Dendritic cell treated with granulocyte-macrophage colony-stimulating factor and Interleukin-4, amounts not matched to agents 40 ng/mL and 50 ng/mL, for 4 days (primary cell): Measurements from ENCODE around the gene UBAC2.

Experiments used
- H3K27ac Mint-ChIP-seq: one replicate; pipeline ENCODE4 v1.8.0; 2022; ENCODE audit warnings: mild to moderate bottlenecking, mixed read lengths
- H3K27me3 Mint-ChIP-seq: one replicate; pipeline ENCODE4 v1.8.0; 2022; ENCODE audit warnings: mild to moderate bottlenecking, mixed read lengths
- H3K36me3 Mint-ChIP-seq: one replicate; pipeline ENCODE4 v1.8.0; 2022; ENCODE audit warnings: low read depth, mixed read lengths
- H3K4me1 Mint-ChIP-seq: one replicate; pipeline ENCODE4 v1.8.0; 2022; ENCODE audit warnings: low read depth, mixed read lengths
- H3K4me3 Mint-ChIP-seq: one replicate; pipeline ENCODE4 v1.8.0; 2022; ENCODE audit warnings: mild to moderate bottlenecking, moderate library complexity, mixed read lengths
- H3K9me3 Mint-ChIP-seq: one replicate; pipeline ENCODE4 v1.8.0; 2022; ENCODE audit warnings: mixed read lengths
- intact Hi-C: fragments of 100-400 bp; cut with micrococcal nuclease; formaldehyde crosslinking; loops from one replicate; pipeline ENCODE4 v1.15.0; 2022

Gene UBAC2

GRCh38 chr13:99281811-99282263 is 81.2 kb downstream of the UBAC2 start:
- peak overlapping the region; percentile 40 for H3K4me3 Mint-ChIP-seq
- intact Hi-C loops, result loop anchor here (2.0 to 5.0 kb wide), 2 partner anchors 31 to 220 kb away; partner anchors contain the start of gene TM9SF2
- peaks cover 81% of the 10 kb centered on the region for H3K4me1 Mint-ChIP-seq
- H3K27me3 Mint-ChIP-seq, result no peaks in the 10 kb centered on the region
- no peaks in the 10 kb centered on the region for H3K9me3 Mint-ChIP-seq
- H3K36me3 Mint-ChIP-seq, result peaks cover 33% of the 10 kb centered on the region
- H3K27ac Mint-ChIP-seq, result peak overlapping the region; percentile 96

DNA sequence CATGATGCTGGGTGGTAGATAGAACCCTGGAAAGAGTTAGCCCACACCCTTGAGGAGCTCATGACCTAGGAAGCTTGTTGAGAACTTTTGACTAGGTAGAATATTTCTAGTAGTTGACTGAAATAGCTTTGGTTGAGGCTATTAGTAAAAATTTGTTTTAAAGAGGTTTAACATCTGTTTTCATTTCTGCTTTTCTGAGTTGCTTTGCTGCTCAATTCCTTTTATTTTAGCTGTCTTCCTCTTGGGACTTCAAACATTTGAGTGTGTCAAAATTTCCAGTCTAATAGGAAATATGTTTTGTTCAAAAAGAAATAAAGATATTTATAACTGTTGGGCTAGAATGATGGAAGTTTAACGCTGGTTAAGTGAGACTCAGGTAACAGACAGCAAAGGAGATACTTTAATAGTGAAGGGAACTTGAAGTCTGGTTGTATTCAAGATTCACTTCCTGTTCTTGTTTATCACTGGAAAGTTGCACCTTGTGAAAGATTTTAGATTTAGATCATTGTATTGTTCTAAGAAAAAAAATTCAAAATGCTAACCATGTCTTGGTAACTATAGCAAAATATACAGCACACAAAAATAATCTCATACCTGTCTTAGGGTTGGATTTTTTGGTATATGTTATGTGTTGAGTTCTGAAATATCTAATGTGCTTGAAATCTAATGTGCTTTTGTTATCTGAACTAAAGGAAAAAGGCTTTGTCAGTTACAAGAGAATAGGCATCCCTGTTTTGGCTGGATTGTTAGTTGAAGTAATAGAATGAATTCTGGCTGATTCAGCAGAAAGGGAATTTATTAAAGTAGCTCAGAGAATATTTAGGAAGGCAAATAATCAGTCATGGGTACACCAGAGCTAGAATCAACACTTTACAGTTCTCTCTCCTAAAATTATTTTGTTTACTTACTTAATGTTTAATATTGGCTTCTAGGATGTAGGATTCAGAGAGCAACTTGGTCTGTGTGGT is 81.9 kb downstream of the UBAC2 start:
- Mint-ChIP-seq H3K27me3 (no peaks in the 10 kb centered on the region), H3K36me3 (peaks cover 31% of the 10 kb centered on the region), H3K27ac (peak overlapping the region; percentile 96), H3K9me3 (no peaks in the 10 kb centered on the region), H3K4me1 (peaks cover 83% of the 10 kb centered on the region), H3K4me3 (peak overlapping the region; percentile 9)
- intact Hi-C loops, result loop anchor here (5.0 kb wide), 1 partner anchor 220 kb away; the partner anchor contains the start of gene TM9SF2

GRCh38 chr13:99285432-99286182 is 85.0 kb downstream of the UBAC2 start:
- H3K36me3 Mint-ChIP-seq, result peaks cover 18% of the 10 kb centered on the region
- peak overlapping the region; percentile 34 for H3K27ac Mint-ChIP-seq
- no peaks in the 10 kb centered on the region for H3K9me3 Mint-ChIP-seq
- peaks cover 82% of the 10 kb centered on the region for H3K4me1 Mint-ChIP-seq
- intact Hi-C loops, result no loop called here
- no peaks in the 10 kb centered on the region for H3K27me3 Mint-ChIP-seq
- H3K4me3 Mint-ChIP-seq, result no peak overlapping the region

DNA sequence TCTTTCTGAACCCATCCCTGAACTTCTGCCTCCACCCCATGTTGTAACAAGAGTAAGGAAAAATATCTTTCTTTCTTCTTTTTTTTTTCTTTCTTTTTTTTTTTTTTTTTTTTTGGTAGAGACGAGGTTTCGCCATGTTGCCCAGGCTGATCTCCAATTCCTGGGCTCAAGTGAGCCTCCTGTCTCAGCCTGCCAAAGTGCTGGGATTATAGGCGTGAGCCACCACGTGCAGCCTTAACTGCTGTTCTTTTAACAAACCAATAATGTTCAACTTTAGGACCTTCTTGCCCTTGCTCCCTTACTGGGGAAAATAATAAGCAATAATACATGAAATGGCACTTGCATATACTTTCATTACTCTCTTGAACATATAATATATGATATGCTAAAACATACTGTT is 86.9 kb downstream of the UBAC2 start:
- H3K9me3 Mint-ChIP-seq, result no peaks in the 10 kb centered on the region
- H3K36me3 Mint-ChIP-seq, result peaks cover 26% of the 10 kb centered on the region
- intact Hi-C loops, result no loop called here
- no peak overlapping the region for H3K4me3 Mint-ChIP-seq
- peak overlapping the region; percentile 67 for H3K27ac Mint-ChIP-seq
- H3K27me3 Mint-ChIP-seq, result no peaks in the 10 kb centered on the region
- H3K4me1 Mint-ChIP-seq, result peaks cover 69% of the 10 kb centered on the region

DNA sequence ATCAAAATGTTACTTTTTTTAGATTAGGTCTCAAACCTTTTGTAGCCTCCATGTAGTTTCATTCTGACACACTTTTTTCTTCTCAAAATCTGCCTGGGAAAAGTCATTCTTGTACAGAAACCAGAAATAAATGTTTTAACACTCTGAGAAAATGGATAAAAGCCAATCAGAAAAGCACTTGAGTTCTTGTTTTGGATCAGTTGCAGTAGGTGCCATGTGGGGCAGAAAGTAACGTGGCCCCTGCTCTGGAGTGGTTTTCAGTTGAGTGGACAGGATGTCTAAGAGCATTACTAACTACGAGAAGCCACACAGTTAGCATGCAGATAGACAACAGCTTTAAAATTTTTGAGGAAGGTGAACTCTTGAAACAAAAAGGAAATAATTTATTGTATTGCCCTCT is 87.4 kb downstream of the UBAC2 start:
- Mint-ChIP-seq H3K27ac (peak overlapping the region; percentile 67), H3K36me3 (peaks cover 31% of the 10 kb centered on the region), H3K27me3 (no peaks in the 10 kb centered on the region), H3K4me1 (peaks cover 68% of the 10 kb centered on the region), H3K4me3 (no peak overlapping the region), H3K9me3 (no peaks in the 10 kb centered on the region)
- intact Hi-C loops, result no loop called here

GRCh38 chr13:99289271-99289670 is 88.6 kb downstream of the UBAC2 start:
- Mint-ChIP-seq H3K9me3 (no peaks in the 10 kb centered on the region), H3K36me3 (peaks cover 42% of the 10 kb centered on the region), H3K27me3 (no peaks in the 10 kb centered on the region), H3K4me1 (peaks cover 70% of the 10 kb centered on the region), H3K27ac (peak overlapping the region; percentile 67), H3K4me3 (no peak overlapping the region)
- intact Hi-C loops, result no loop called here

DNA sequence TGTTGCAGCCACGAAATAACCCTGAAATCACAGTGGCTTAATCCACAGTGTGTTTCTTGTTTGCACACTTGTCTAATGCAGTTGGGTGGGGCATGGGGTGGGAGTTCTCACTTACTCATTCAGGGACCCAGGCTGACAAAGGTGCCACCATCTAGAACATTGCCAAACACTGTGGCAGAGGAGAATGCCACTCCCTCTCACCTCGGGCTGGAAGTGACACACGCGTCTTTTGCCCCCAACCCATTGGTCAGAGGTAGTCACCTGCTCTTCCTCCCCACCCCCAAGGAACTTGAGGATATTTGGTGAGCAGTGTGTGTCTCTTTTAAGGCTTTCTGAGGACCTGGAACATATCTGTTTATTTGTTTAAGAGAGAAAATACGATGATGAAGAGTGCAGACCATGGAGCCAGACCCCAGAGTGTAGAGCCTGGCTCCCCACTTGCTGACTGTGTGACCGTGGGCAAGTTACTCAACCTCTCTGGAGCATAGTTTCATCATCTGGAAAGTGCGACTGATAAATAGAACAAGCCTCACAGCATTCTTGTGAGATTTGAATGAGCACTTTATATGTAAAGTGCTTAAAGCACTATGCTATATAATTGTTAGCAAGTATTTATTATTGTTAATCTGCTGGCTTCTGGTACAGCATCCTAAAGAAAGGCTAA is 89.2 kb downstream of the UBAC2 start:
- Mint-ChIP-seq H3K27me3 (no peaks in the 10 kb centered on the region), H3K4me1 (peaks cover 69% of the 10 kb centered on the region), H3K36me3 (peaks cover 45% of the 10 kb centered on the region), H3K27ac (peak overlapping the region; percentile 67), H3K9me3 (no peaks in the 10 kb centered on the region), H3K4me3 (no peak overlapping the region)
- intact Hi-C loops, result no loop called here

- intact Hi-C loops, result no loop called here
- H3K9me3 Mint-ChIP-seq, result no peaks in the 10 kb centered on the region
- H3K4me3 Mint-ChIP-seq, result no peak overlapping the region
- peak overlapping the region; percentile 67 for H3K27ac Mint-ChIP-seq
- H3K4me1 Mint-ChIP-seq, result peaks cover 71% of the 10 kb centered on the region
- H3K27me3 Mint-ChIP-seq, result no peaks in the 10 kb centered on the region
- H3K36me3 Mint-ChIP-seq, result peaks cover 56% of the 10 kb centered on the region
Measured at GRCh38 chr13:99290894-99291293, 90.2 kb downstream of the UBAC2 start.

DNA sequence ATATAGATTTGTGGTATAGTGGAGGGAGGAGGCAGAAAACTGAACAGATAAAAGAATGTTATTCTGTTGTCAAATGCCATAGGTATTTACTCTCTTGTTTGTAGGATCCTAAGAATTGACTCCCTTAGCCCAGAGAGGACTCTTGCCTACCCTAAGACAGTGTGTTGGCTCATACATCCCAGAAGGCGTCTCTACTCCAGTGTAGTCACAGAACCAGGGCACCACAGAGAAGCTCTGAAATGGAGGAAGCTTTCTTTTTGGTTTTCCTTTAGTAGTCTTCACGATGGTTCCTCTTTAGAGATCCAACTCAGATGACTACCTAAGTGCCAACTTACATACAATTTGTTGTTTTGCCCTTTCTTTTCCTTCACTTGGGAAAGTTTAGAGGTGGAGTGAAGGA is 92.5 kb downstream of the UBAC2 start:
- H3K36me3 Mint-ChIP-seq, result peaks cover 70% of the 10 kb centered on the region
- H3K4me1 Mint-ChIP-seq, result peaks cover 71% of the 10 kb centered on the region
- H3K27ac Mint-ChIP-seq, result peak overlapping the region; percentile 70
- H3K9me3 Mint-ChIP-seq, result no peaks in the 10 kb centered on the region
- H3K27me3 Mint-ChIP-seq, result no peaks in the 10 kb centered on the region
- intact Hi-C loops, result no loop called here
- H3K4me3 Mint-ChIP-seq, result no peak overlapping the region

- Mint-ChIP-seq H3K4me3 (no peak overlapping the region), H3K9me3 (no peaks in the 10 kb centered on the region), H3K36me3 (peaks cover 74% of the 10 kb centered on the region), H3K4me1 (peaks cover 72% of the 10 kb centered on the region), H3K27me3 (no peaks in the 10 kb centered on the region), H3K27ac (no peak overlapping the region)
- intact Hi-C loops, result no loop called here
Measured at GRCh38 chr13:99294198-99294597, 93.5 kb downstream of the UBAC2 start.

- intact Hi-C loops, result no loop called here
- Mint-ChIP-seq H3K4me3 (no peak overlapping the region), H3K27ac (peak overlapping the region; percentile 93), H3K36me3 (peaks cover 77% of the 10 kb centered on the region), H3K4me1 (peaks cover 72% of the 10 kb centered on the region), H3K9me3 (no peaks in the 10 kb centered on the region), H3K27me3 (no peaks in the 10 kb centered on the region)
Measured at GRCh38 chr13:99294958-99295357, 94.3 kb downstream of the UBAC2 start.

- Mint-ChIP-seq H3K4me3 (peak overlapping the region; percentile 26), H3K27ac (peak overlapping the region; percentile 93), H3K4me1 (peaks cover 72% of the 10 kb centered on the region), H3K36me3 (peaks cover 77% of the 10 kb centered on the region), H3K9me3 (no peaks in the 10 kb centered on the region), H3K27me3 (no peaks in the 10 kb centered on the region)
- intact Hi-C loops, result no loop called here
Measured at GRCh38 chr13:99295488-99296252, 95.0 kb downstream of the UBAC2 start.

DNA sequence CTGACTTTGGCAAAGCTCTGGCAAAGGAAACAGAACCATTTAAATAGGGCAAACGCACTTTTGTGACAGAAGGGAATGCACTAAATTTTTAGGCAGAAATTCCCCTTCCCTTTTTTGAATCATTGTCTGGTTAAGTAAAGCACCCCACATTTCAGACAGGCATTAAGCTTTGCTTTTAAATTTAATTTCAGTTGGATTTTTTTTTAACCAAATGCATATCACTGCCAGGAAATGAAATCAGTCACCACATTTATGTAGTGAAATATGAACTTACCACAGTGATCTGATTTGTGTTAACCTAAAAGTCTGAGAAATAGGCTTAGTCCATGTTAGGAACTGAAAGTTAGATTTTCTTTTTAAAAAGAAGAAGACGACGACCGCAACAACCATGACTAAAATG is 95.7 kb downstream of the UBAC2 start:
- no peaks in the 10 kb centered on the region for H3K9me3 Mint-ChIP-seq
- peak overlapping the region; percentile 71 for H3K4me3 Mint-ChIP-seq
- peaks cover 71% of the 10 kb centered on the region for H3K36me3 Mint-ChIP-seq
- peak overlapping the region; percentile 93 for H3K27ac Mint-ChIP-seq
- H3K4me1 Mint-ChIP-seq, result peaks cover 67% of the 10 kb centered on the region
- intact Hi-C loops, result no loop called here
- H3K27me3 Mint-ChIP-seq, result no peaks in the 10 kb centered on the region
